DND-41 (cell line): ENCODE measurements around the gene ZNF473.
"Not testable (repeated sequence)": the region's sequence is repeated elsewhere in the genome, so short reads cannot be mapped to it uniquely, and the experiment has no call there.

Source experiments
- ATAC-seq: fragments of 200-7000 bp; cut with Tn5 transposase; 3 replicates; pipeline ENCODE4 v1.9.1; 2021; ENCODE audit warnings: low read depth; ENCODE audit not compliant: insufficient read depth
- DNase-seq: peaks from one replicate; pipeline ENCODE4 v3.0.0-alpha.2; 2020
- H2AFZ ChIP-seq: 2 replicates; pipeline ENCODE4 v1.6.0; 2012; ENCODE audit warnings: low read depth, low read length
- H3K27ac ChIP-seq: 2 replicates; pipeline ENCODE4 v1.5.1; 2012; ENCODE audit warnings: low read length, inconsistent platforms
- H3K27me3 ChIP-seq: fragments of 200-600 bp; sonication (generic); 2 replicates; pipeline ENCODE4 v1.6.0; 2012; ENCODE audit warnings: low read length, mild to moderate bottlenecking, inconsistent platforms; ENCODE audit not compliant: insufficient read depth, poor library complexity
- H3K36me3 ChIP-seq: 2 replicates; pipeline ENCODE4 v1.5.1; 2012; ENCODE audit warnings: low read length, inconsistent platforms; ENCODE audit not compliant: insufficient read depth
- H3K4me1 ChIP-seq: 2 replicates; pipeline ENCODE4 v1.5.1; 2012; ENCODE audit warnings: mild to moderate bottlenecking, low read length; ENCODE audit not compliant: insufficient read depth
- H3K4me2 ChIP-seq: 2 replicates; pipeline ENCODE4 v1.6.0; 2012; ENCODE audit warnings: mild to moderate bottlenecking, moderate library complexity, low read length, inconsistent platforms; ENCODE audit not compliant: insufficient read depth
- H3K4me3 ChIP-seq, 2 experiments: fragments of 200-600 bp in 1 of 2; shearing (Covaris generic) in 1 of 2; 2 replicates each; pipeline ENCODE4 v1.5.1; 2012 to 2016; ENCODE audit warnings: inconsistent platforms in 2 of 2, low read length in 2 of 2, mild to moderate bottlenecking in 2 of 2, low read depth in 1 of 2, moderate library complexity in 1 of 2
- H3K79me2 ChIP-seq: 2 replicates; pipeline ENCODE4 v1.6.0; 2012; ENCODE audit warnings: low read length, inconsistent platforms; ENCODE audit not compliant: insufficient read depth
- H3K9ac ChIP-seq: 2 replicates; pipeline ENCODE4 v1.6.0; 2012; ENCODE audit warnings: low read depth, mild to moderate bottlenecking, inconsistent platforms, low read length, moderate library complexity
- H3K9me3 ChIP-seq: 2 replicates; pipeline ENCODE4 v1.5.1; 2012; ENCODE audit warnings: low read length, moderate library complexity, mild to moderate bottlenecking, inconsistent platforms; ENCODE audit not compliant: insufficient read depth, severe bottlenecking
- H4K20me1 ChIP-seq: 2 replicates; pipeline ENCODE4 v1.6.0; 2012; ENCODE audit warnings: low read length; ENCODE audit not compliant: insufficient read depth
- TF ChIP-seq, protein P1 (sequence below): IDR thresholded peaks from 2 replicates; pipeline ENCODE4 v1.5.1; 2012; ENCODE audit warnings: borderline replicate concordance, low read length, moderate library complexity, mild to moderate bottlenecking; ENCODE audit not compliant: poor library complexity, severe bottlenecking; ENCODE audit errors: extremely low read depth

Gene ZNF473

DNA sequence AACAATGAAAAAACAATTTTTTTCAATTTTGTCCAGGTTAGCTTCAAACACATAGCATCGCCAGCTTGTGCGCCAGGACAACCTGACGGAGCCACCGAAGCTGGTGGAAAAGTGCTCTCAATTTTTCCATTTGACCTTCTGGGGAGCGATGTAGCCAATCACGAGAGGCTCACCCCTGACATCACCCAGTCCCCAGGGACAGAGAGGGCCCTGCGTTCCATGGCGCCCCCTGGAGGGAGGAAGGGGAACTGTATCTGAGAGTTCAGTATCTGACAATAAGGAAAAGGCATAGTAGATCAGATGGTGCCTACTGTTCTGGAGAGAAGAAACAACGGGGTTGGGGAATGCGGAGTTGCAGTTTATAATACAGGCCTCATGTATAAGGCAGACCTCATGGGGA lies 64.9 kb downstream of the ZNF473 start:
- not testable (repeated sequence) for H2AFZ ChIP-seq, H3K4me1 ChIP-seq, H3K36me3 ChIP-seq, H3K9me3 ChIP-seq, H3K9ac ChIP-seq, H3K79me2 ChIP-seq, H3K4me2 ChIP-seq, H3K4me3 ChIP-seq, H3K27ac ChIP-seq, H3K27me3 ChIP-seq, H4K20me1 ChIP-seq
- peak; percentile 57 for ATAC-seq
- TF ChIP-seq, protein P1, sequence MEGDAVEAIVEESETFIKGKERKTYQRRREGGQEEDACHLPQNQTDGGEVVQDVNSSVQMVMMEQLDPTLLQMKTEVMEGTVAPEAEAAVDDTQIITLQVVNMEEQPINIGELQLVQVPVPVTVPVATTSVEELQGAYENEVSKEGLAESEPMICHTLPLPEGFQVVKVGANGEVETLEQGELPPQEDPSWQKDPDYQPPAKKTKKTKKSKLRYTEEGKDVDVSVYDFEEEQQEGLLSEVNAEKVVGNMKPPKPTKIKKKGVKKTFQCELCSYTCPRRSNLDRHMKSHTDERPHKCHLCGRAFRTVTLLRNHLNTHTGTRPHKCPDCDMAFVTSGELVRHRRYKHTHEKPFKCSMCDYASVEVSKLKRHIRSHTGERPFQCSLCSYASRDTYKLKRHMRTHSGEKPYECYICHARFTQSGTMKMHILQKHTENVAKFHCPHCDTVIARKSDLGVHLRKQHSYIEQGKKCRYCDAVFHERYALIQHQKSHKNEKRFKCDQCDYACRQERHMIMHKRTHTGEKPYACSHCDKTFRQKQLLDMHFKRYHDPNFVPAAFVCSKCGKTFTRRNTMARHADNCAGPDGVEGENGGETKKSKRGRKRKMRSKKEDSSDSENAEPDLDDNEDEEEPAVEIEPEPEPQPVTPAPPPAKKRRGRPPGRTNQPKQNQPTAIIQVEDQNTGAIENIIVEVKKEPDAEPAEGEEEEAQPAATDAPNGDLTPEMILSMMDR, result peak; percentile 60
- peak; percentile 55 for DNase-seq

DNA sequence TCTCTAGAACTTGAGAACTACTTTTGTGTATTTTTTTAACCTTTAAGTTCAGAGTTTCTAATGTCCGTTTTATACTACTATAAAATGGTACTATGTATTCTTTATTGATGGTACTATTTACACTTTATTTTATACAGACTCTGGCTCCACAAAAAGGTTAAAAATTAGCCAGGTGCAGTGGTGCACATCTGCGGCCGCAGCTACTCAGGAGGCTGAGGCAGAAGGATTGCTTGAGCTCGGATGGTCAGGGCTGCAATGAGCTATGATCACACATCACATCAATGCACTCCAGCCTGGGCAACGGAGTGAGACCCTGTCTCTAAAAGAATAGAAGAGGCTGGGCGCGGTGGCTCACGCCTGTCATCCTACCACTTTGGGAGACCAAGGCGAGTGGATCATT lies 66.0 kb downstream of the ZNF473 start:
- DNase-seq, result not testable (repeated sequence)

DNA sequence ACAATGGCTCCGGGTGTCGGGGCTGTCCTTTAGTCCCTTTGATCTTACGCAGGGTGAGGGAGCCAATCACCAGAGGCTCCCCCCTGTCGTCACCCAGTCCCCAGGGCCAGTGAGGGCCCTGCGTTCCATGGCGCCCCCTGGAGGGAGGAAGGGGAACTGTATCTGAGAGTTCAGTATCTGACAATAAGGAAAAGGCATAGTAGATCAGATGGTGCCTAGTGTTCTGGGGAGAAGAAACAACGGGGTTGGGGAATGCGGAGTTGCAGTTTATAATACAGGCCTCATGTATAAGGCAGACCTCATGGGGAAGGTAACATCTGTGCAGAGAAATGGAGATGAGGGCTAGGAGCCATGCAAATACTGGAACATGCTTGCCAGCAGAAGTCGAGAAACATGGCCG lies 66.8 kb downstream of the ZNF473 start:
- H4K20me1 ChIP-seq, DNase-seq, H3K79me2 ChIP-seq, H3K9me3 ChIP-seq, H2AFZ ChIP-seq, H3K4me2 ChIP-seq, H3K4me3 ChIP-seq, H3K27ac ChIP-seq, H3K4me1 ChIP-seq, H3K27me3 ChIP-seq, H3K9ac ChIP-seq, H3K36me3 ChIP-seq, ATAC-seq: not testable (repeated sequence)

More for the DNA sequence above, 66.0 kb downstream of the ZNF473 start:
- not testable (repeated sequence) for H2AFZ ChIP-seq, H3K79me2 ChIP-seq, H3K4me2 ChIP-seq, ATAC-seq, H3K9me3 ChIP-seq, H3K4me1 ChIP-seq, H3K4me3 ChIP-seq, H3K27ac ChIP-seq, H3K9ac ChIP-seq, H4K20me1 ChIP-seq, H3K36me3 ChIP-seq, H3K27me3 ChIP-seq

DNA sequence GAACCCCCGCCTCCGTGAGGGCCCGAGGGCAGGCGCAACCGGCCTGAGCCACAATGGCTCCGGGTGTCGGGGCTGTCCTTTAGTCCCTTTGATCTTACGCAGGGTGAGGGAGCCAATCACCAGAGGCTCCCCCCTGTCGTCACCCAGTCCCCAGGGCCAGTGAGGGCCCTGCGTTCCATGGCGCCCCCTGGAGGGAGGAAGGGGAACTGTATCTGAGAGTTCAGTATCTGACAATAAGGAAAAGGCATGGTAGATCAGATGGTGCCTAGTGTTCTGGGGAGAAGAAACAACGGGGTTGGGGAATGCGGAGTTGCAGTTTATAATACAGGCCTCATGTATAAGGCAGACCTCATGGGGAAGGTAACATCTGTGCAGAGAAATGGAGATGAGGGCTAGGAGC lies 72.1 kb downstream of the ZNF473 start:
- not testable (repeated sequence) for H3K36me3 ChIP-seq, H3K79me2 ChIP-seq, H3K9ac ChIP-seq, H3K4me2 ChIP-seq, H3K4me3 ChIP-seq, H2AFZ ChIP-seq, H3K27ac ChIP-seq, DNase-seq, H4K20me1 ChIP-seq, H3K9me3 ChIP-seq, ATAC-seq, H3K4me1 ChIP-seq, H3K27me3 ChIP-seq

DNA sequence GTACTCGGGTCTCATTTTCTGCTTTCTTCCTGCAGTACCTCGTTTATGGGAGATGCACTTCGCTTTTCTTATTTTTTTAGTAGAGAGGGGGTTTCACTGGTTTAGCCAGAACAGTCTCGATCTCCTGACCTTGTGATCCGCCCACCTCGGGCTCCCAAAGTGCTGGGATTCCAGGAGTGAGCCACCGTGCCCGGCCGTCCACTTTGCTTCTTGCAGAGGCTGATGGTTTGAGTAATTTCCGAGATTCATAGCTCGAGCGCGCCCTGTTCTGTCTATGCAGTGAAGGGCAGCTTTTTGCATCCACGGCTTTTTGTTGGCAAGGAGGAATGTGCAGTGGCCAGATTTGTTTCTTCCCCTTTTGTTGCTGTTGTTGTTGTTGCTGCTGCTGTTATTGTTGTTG lies 73.1 kb downstream of the ZNF473 start:
- not testable (repeated sequence) for H3K27me3 ChIP-seq, H3K9me3 ChIP-seq, H3K4me2 ChIP-seq, H3K4me1 ChIP-seq, H4K20me1 ChIP-seq, H3K4me3 ChIP-seq, H3K9ac ChIP-seq, H2AFZ ChIP-seq, DNase-seq, H3K27ac ChIP-seq, ATAC-seq, H3K79me2 ChIP-seq, H3K36me3 ChIP-seq

DNA sequence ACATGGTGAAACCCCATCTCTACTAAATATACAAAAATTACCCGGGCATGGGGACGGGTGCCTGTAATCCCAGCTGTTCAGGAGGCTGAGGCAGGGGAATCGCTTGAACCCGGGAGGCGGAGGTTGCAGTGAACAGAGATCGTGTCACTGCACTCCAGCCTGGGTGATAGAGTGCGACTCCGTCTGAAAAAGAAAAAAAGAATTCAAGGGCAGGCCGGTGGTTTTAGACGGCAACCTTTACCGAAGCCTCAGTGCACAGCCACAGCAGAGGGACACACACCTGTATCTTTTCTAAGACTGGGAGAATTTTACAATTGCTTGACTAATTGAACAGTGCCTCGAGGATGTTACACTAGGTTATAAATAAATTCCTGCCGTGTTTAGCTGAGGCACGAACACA lies 73.9 kb downstream of the ZNF473 start:
- not testable (repeated sequence) for H3K9me3 ChIP-seq, H3K4me2 ChIP-seq, H2AFZ ChIP-seq, H3K27ac ChIP-seq, H3K27me3 ChIP-seq, H3K4me1 ChIP-seq, ATAC-seq, H3K79me2 ChIP-seq, H3K9ac ChIP-seq, DNase-seq, H4K20me1 ChIP-seq, H3K4me3 ChIP-seq, H3K36me3 ChIP-seq

DNA sequence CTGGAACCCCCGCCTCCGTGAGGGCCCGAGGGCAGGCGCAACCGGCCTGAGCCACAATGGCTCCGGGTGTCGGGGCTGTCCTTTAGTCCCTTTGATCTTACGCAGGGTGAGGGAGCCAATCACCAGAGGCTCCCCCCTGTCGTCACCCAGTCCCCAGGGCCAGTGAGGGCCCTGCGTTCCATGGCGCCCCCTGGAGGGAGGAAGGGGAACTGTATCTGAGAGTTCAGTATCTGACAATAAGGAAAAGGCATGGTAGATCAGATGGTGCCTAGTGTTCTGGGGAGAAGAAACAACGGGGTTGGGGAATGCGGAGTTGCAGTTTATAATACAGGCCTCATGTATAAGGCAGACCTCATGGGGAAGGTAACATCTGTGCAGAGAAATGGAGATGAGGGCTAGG lies 75.1 kb downstream of the ZNF473 start:
- not testable (repeated sequence) for ATAC-seq

More for the DNA sequence above, 75.1 kb downstream of the ZNF473 start:
- H3K36me3 ChIP-seq, H3K9ac ChIP-seq, H3K4me1 ChIP-seq, H3K4me3 ChIP-seq, H2AFZ ChIP-seq, DNase-seq, H3K79me2 ChIP-seq, H4K20me1 ChIP-seq, H3K9me3 ChIP-seq, H3K4me2 ChIP-seq, H3K27me3 ChIP-seq, H3K27ac ChIP-seq: not testable (repeated sequence)
